ENCODE data around the gene EGFR.

The EGFR gene

DNA sequence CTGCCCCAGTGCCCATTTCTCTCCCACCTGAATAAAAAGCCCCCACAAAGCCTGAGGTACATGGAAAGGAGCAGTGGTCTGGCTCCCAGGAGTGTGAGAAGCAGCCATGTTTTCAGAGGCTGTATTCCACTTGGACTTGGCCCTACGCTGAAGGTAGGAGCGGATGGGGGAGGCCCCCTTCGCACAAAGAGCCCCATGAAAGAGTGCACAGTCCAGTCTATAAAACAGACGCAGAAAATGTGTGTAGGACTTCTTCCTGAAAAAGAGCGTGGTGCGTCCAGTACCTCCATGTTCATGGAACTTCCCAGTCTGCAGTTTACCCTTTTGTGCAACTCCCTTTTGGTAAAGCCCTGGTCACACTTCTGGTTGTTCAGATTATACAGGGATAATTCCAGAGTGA, 69.3 kb downstream of the EGFR start:
- ATAC-seq = no peak
- no peak for TF ChIP-seq ARNTL (CRISPR knock-in tag; IDR thresholded peaks at IDR 0.05; ENCODE audit: borderline replicate concordance, low read depth)
- TF ChIP-seq OSR1 (CRISPR knock-in tag; IDR thresholded peaks at IDR 0.05) = no peak
- no peak for TF ChIP-seq ZNF8 (CRISPR knock-in tag; IDR thresholded peaks at IDR 0.05)
- no peak for TF ChIP-seq RARB (CRISPR knock-in tag; IDR thresholded peaks at IDR 0.05)
- TF ChIP-seq ZFP30 (CRISPR knock-in tag; IDR thresholded peaks at IDR 0.05) = no peak
- TF ChIP-seq CSDC2 (CRISPR knock-in tag; IDR thresholded peaks at IDR 0.05) = no peak
- TF ChIP-seq ISL1 (CRISPR knock-in tag; IDR thresholded peaks at IDR 0.05) = no peak
- TF ChIP-seq, protein P1, sequence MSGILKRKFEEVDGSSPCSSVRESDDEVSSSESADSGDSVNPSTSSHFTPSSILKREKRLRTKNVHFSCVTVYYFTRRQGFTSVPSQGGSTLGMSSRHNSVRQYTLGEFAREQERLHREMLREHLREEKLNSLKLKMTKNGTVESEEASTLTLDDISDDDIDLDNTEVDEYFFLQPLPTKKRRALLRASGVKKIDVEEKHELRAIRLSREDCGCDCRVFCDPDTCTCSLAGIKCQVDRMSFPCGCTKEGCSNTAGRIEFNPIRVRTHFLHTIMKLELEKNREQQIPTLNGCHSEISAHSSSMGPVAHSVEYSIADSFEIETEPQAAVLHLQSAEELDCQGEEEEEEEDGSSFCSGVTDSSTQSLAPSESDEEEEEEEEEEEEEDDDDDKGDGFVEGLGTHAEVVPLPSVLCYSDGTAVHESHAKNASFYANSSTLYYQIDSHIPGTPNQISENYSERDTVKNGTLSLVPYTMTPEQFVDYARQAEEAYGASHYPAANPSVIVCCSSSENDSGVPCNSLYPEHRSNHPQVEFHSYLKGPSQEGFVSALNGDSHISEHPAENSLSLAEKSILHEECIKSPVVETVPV (CRISPR knock-in tag; IDR thresholded peaks at IDR 0.05) = no peak
- TF ChIP-seq, protein P2, sequence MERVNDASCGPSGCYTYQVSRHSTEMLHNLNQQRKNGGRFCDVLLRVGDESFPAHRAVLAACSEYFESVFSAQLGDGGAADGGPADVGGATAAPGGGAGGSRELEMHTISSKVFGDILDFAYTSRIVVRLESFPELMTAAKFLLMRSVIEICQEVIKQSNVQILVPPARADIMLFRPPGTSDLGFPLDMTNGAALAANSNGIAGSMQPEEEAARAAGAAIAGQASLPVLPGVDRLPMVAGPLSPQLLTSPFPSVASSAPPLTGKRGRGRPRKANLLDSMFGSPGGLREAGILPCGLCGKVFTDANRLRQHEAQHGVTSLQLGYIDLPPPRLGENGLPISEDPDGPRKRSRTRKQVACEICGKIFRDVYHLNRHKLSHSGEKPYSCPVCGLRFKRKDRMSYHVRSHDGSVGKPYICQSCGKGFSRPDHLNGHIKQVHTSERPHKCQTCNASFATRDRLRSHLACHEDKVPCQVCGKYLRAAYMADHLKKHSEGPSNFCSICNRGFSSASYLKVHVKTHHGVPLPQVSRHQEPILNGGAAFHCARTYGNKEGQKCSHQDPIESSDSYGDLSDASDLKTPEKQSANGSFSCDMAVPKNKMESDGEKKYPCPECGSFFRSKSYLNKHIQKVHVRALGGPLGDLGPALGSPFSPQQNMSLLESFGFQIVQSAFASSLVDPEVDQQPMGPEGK (CRISPR knock-in tag; IDR thresholded peaks at IDR 0.05; ENCODE audit: borderline replicate concordance) = no peak
- no peak for TF ChIP-seq TCF4 (CRISPR knock-in tag; IDR thresholded peaks at IDR 0.05; ENCODE audit: borderline replicate concordance)
- TF ChIP-seq, protein P3, sequence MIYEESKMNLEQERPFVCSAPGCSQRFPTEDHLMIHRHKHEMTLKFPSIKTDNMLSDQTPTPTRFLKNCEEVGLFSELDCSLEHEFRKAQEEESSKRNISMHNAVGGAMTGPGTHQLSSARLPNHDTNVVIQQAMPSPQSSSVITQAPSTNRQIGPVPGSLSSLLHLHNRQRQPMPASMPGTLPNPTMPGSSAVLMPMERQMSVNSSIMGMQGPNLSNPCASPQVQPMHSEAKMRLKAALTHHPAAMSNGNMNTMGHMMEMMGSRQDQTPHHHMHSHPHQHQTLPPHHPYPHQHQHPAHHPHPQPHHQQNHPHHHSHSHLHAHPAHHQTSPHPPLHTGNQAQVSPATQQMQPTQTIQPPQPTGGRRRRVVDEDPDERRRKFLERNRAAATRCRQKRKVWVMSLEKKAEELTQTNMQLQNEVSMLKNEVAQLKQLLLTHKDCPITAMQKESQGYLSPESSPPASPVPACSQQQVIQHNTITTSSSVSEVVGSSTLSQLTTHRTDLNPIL (CRISPR knock-in tag; IDR thresholded peaks at IDR 0.05; ENCODE audit: low read depth) = no peak

GRCh38 chr7:55088620-55089019, 69.8 kb downstream of the EGFR start:
- TF ChIP-seq ISL1 (CRISPR knock-in tag; IDR thresholded peaks at IDR 0.05) (no peak), CSDC2 (CRISPR knock-in tag; IDR thresholded peaks at IDR 0.05) (no peak), POU6F1 (CRISPR knock-in tag; IDR thresholded peaks at IDR 0.05; ENCODE audit: borderline replicate concordance, low read depth) (no peak), ZC3H10 (CRISPR knock-in tag; IDR thresholded peaks at IDR 0.05) (no peak), ZFP3 (CRISPR knock-in tag; IDR thresholded peaks at IDR 0.05) (no peak), RARB (CRISPR knock-in tag; IDR thresholded peaks at IDR 0.05) (no peak), SNAI2 (CRISPR knock-in tag; IDR thresholded peaks at IDR 0.05) (no peak), ZNF565 (CRISPR knock-in tag; conservative IDR thresholded peaks at IDR 0.05; ENCODE audit: low read depth) (no peak), GLIS3 (CRISPR knock-in tag; IDR thresholded peaks at IDR 0.05) (no peak), PPARA (CRISPR knock-in tag; IDR thresholded peaks at IDR 0.05; ENCODE audit: borderline replicate concordance) (no peak), TOX (CRISPR knock-in tag; IDR thresholded peaks at IDR 0.05; ENCODE audit: borderline replicate concordance) (no peak)
- TF ChIP-seq, protein P3 (CRISPR knock-in tag; IDR thresholded peaks at IDR 0.05; ENCODE audit: low read depth) = no peak
- TF ChIP-seq, protein P1 (CRISPR knock-in tag; IDR thresholded peaks at IDR 0.05) = no peak
- TF ChIP-seq, protein P4, sequence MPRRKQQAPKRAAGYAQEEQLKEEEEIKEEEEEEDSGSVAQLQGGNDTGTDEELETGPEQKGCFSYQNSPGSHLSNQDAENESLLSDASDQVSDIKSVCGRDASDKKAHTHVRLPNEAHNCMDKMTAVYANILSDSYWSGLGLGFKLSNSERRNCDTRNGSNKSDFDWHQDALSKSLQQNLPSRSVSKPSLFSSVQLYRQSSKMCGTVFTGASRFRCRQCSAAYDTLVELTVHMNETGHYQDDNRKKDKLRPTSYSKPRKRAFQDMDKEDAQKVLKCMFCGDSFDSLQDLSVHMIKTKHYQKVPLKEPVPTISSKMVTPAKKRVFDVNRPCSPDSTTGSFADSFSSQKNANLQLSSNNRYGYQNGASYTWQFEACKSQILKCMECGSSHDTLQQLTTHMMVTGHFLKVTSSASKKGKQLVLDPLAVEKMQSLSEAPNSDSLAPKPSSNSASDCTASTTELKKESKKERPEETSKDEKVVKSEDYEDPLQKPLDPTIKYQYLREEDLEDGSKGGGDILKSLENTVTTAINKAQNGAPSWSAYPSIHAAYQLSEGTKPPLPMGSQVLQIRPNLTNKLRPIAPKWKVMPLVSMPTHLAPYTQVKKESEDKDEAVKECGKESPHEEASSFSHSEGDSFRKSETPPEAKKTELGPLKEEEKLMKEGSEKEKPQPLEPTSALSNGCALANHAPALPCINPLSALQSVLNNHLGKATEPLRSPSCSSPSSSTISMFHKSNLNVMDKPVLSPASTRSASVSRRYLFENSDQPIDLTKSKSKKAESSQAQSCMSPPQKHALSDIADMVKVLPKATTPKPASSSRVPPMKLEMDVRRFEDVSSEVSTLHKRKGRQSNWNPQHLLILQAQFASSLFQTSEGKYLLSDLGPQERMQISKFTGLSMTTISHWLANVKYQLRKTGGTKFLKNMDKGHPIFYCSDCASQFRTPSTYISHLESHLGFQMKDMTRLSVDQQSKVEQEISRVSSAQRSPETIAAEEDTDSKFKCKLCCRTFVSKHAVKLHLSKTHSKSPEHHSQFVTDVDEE (CRISPR knock-in tag; IDR thresholded peaks at IDR 0.05) = no peak
- ATAC-seq = no peak

Measured in SK-N-SH treated with all-trans-retinoic acid at 6 μM for 48 hours (cell line).